Pancreas (tissue), 10 donors: ENCODE measurements around the gene PGM5. TPM values are rescaled to one million over a fixed set of nuclear protein-coding genes. Genes with fewer than 3 reads are reported as not detected.
A peak's percentile ranks its signal among the peaks of the same experiment; 100 is the strongest.

Experiments used
- ATAC-seq, 4 donors: fragments of 200-7000 bp; cut with Tn5 transposase; one replicate each; pipeline versions ENCODE4 v1.8.0 to v1.9.1; 2020; ENCODE audit warnings: mild to moderate bottlenecking in 4 of 4, moderate library complexity in 4 of 4
- DNase-seq, 6 donors: peaks; one replicate each; pipeline ENCODE4 v3.0.0-alpha.2; 2020
- FAIRE-seq: peaks from 2 replicates; lab custom pipeline; 2012; peaks lifted over from hg19 to GRCh38; lab: Jason Lieb, UNC
- H3K27ac ChIP-seq, 4 donors: fragments of 200-600 bp; sonication (generic); 1 replicate in 3 of 4; 2 replicates in 1 of 4; pipeline versions ENCODE4 v1.5.0 to v1.8.0; 2020
- H3K27me3 ChIP-seq, 4 donors: fragments of 200-600 bp; one replicate each; pipeline ENCODE4 v1.8.0; 2021
- H3K36me3 ChIP-seq, 3 donors: fragments of 200-600 bp; sonication (generic) in 1 of 3; one replicate each; pipeline versions ENCODE4 v1.5.0 to v1.8.0; 2020 to 2021
- H3K4me1 ChIP-seq, 3 donors: fragments of 200-600 bp; one replicate each; pipeline ENCODE4 v1.8.0; 2021
- H3K4me3 ChIP-seq, 4 donors: fragments of 200-600 bp; sonication (generic) in 2 of 4; one replicate each; pipeline versions ENCODE4 v1.5.0 to v1.8.0; 2020 to 2021
- H3K9me3 ChIP-seq, 4 donors: fragments of 200-600 bp; one replicate each; pipeline ENCODE4 v1.8.0; 2021
- CTCF ChIP-seq, 4 donors: fragments of 200-600 bp; sonication (generic) in 3 of 4; IDR thresholded peaks; one replicate each; pipeline versions ENCODE4 v1.5.0 to v1.8.0; 2021; ENCODE audit warnings: antibody characterized with exemption in 4 of 4
- WGBS, 2 donors: extraction: QIAGEN DNeasy Blood & Tissue Kit; methylation state at CpG; one replicate each; pipeline ENCODE4 v1.1.7; 2013; 5-methylcytosine and 5-hydroxymethylcytosine counted together
- intact Hi-C, 3 donors: fragments of 100-400 bp; cut with DNase I; formaldehyde crosslinking; loops; one replicate each; pipeline versions ENCODE4 v1.11.1 to v1.14.2; 2022
- polyA plus RNA-seq, 2 donors: library from polyadenylated mRNA; stranded (reverse); fragments of 200-250 nt; gene quantifications; one replicate each; pipeline ENCODE4 v1.2.3, GENCODE V29; 2013
- total RNA-seq, 6 donors: library from RNA; stranded (reverse); fragmentation: NEBNext Ultra II Directional in 4 of 6; extraction: Animal tissue kit (Norgen Biotek cat#: 25700) in 4 of 6; gene quantifications; one replicate each; pipeline versions ENCODE4 v1.2.1 to v1.2.4, GENCODE V29; 2021 to 2023
- donor health status: healthy with polysubstance abuse.
- donor health status: DM: no; HTN: no; CAD: no; lungs with moderate emphysema.
- donor health status: DM: no; HTN: no; CAD: no.
- donor health status: control.
- donor health status: control.
- donor health status: Bipolar disorder and iron deficiency.
- donor health status: DM: yes; HTN: yes; CAD: no.
- donor health status: DM: no; HTN: no; CAD: no.
- donor health status: DM: no; HTN: no; CAD: no.
- donor health status: DM: yes; HTN: yes; CAD: no.

The PGM5 gene
- total and polyA plus RNA-seq, 8 donors: 1.9 to 4.6 (median 2.3) TPM

GRCh38 chr9:68416936-68417564, 60.6 kb downstream of the PGM5 start:
- DNase-seq (no peak), FAIRE-seq (no peak), ATAC-seq (peak in 1 of 4 donors; percentile 37)
- H3K4me3 ChIP-seq: no peak overlapping the region
- no peaks in the 10 kb centered on the region for H3K27me3 ChIP-seq
- no peaks in the 10 kb centered on the region for H3K9me3 ChIP-seq
- H3K4me1 ChIP-seq: no peaks in the 10 kb centered on the region
- intact Hi-C loops: no loop called here
- no peaks in the 10 kb centered on the region for H3K36me3 ChIP-seq
- 45 to 46% methylated on average over 8 of the region's 8 CpGs for WGBS, 2 donors
- no peak for TF ChIP-seq CTCF (IDR thresholded peaks at IDR 0.05)
- H3K27ac ChIP-seq: no peak overlapping the region

GRCh38 chr9:68417762-68418161, 61.4 kb downstream of the PGM5 start:
- Histone ChIP-seq H3K27ac (no peak overlapping the region), H3K4me3 (no peak overlapping the region), H3K36me3 (no peaks in the 10 kb centered on the region), H3K27me3 (no peaks in the 10 kb centered on the region), H3K4me1 (no peaks in the 10 kb centered on the region), H3K9me3 (no peaks in the 10 kb centered on the region)
- no peak for FAIRE-seq
- intact Hi-C loops: no loop called here
- WGBS, 2 donors: 93 to 99% methylated on average over 3 of the region's 3 CpGs
- DNase-seq: no peak
- no peak for ATAC-seq
- no peak for TF ChIP-seq CTCF (IDR thresholded peaks at IDR 0.05)

- Histone ChIP-seq H3K36me3 (no peaks in the 10 kb centered on the region), H3K9me3 (no peaks in the 10 kb centered on the region), H3K27ac (no peak overlapping the region), H3K27me3 (no peaks in the 10 kb centered on the region), H3K4me1 (no peaks in the 10 kb centered on the region), H3K4me3 (no peak overlapping the region)
- intact Hi-C loops: no loop called here
- FAIRE-seq: no peak
- ATAC-seq: no peak
- WGBS, 2 donors: 72 to 82% methylated on average over 11 of the region's 11 CpGs
- no peak for DNase-seq
- TF ChIP-seq CTCF (IDR thresholded peaks at IDR 0.05): no peak
Measured at GRCh38 chr9:68418259-68418845, 61.9 kb downstream of the PGM5 start.

GRCh38 chr9:68419901-68420300, 63.5 kb downstream of the PGM5 start:
- H3K27ac ChIP-seq: no peak overlapping the region
- H3K9me3 ChIP-seq: no peaks in the 10 kb centered on the region
- TF ChIP-seq CTCF (IDR thresholded peaks at IDR 0.05): no peak
- DNase-seq (no peak), ATAC-seq (no peak), FAIRE-seq (no peak)
- H3K36me3 ChIP-seq: no peaks in the 10 kb centered on the region
- WGBS, 2 donors: 62 to 65% methylated on average over 3 of the region's 3 CpGs
- intact Hi-C loops: no loop called here
- no peaks in the 10 kb centered on the region for H3K27me3 ChIP-seq
- no peak overlapping the region for H3K4me3 ChIP-seq
- H3K4me1 ChIP-seq: no peaks in the 10 kb centered on the region

GRCh38 chr9:68426755-68427154, 70.3 kb downstream of the PGM5 start:
- no peaks in the 10 kb centered on the region for H3K27me3 ChIP-seq
- no peaks in the 10 kb centered on the region for H3K9me3 ChIP-seq
- intact Hi-C loops: no loop called here
- no peak overlapping the region for H3K27ac ChIP-seq
- no peak overlapping the region for H3K4me3 ChIP-seq
- no peak for TF ChIP-seq CTCF (IDR thresholded peaks at IDR 0.05)
- no peak for DNase-seq
- FAIRE-seq: no peak
- WGBS, 2 donors: 41 to 45% methylated on average over 1 of the region's 1 CpG
- no peak for ATAC-seq
- H3K36me3 ChIP-seq: no peaks in the 10 kb centered on the region
- no peaks in the 10 kb centered on the region for H3K4me1 ChIP-seq
